Trophoblast cell (in vitro differentiated cells and primary cell): Measurements from ENCODE around the gene VIT.

Source experiments
- DNase-seq, 2 donors: peaks; one replicate each; pipeline ENCODE4 v3.0.0-alpha.2; 2016
- H2AFZ ChIP-seq: 2 replicates; pipeline ENCODE4 v1.6.1; 2013; ENCODE audit warnings: low read length, moderate library complexity, mild to moderate bottlenecking; ENCODE audit not compliant: insufficient read depth, poor library complexity
- H2AK5ac ChIP-seq: 2 replicates; pipeline ENCODE4 v1.6.1; 2013; ENCODE audit warnings: mild to moderate bottlenecking, low read length
- H2BK120ac ChIP-seq: 2 replicates; pipeline ENCODE4 v1.6.1; 2013; ENCODE audit warnings: low read length, mild to moderate bottlenecking, moderate library complexity; ENCODE audit not compliant: insufficient read depth, poor library complexity
- H2BK12ac ChIP-seq: 2 replicates; pipeline ENCODE4 v1.6.1; 2013; ENCODE audit warnings: mild to moderate bottlenecking, low read length, moderate library complexity
- H2BK5ac ChIP-seq: 2 replicates; pipeline ENCODE4 v1.6.1; 2013; ENCODE audit warnings: low read length, low read depth, moderate library complexity, mild to moderate bottlenecking; ENCODE audit not compliant: poor library complexity
- H3K14ac ChIP-seq: 2 replicates; pipeline ENCODE4 v1.6.1; 2013; ENCODE audit warnings: mild to moderate bottlenecking, low read length
- H3K18ac ChIP-seq: 2 replicates; pipeline ENCODE4 v1.6.1; 2013; ENCODE audit warnings: mild to moderate bottlenecking, low read length
- H3K23ac ChIP-seq: 2 replicates; pipeline ENCODE4 v1.6.1; 2013; ENCODE audit warnings: low read length
- H3K27ac ChIP-seq: 2 replicates; pipeline ENCODE4 v1.5.1; 2013; ENCODE audit warnings: low read depth, mild to moderate bottlenecking, inconsistent platforms, low read length, moderate library complexity
- H3K27me3 ChIP-seq: 2 replicates; pipeline ENCODE4 v1.6.1; 2013; ENCODE audit warnings: inconsistent platforms, mild to moderate bottlenecking, low read length, moderate library complexity; ENCODE audit not compliant: insufficient read depth
- H3K36me3 ChIP-seq, 2 experiments: 1 replicate in 1 of 2; 2 replicates in 1 of 2; pipeline ENCODE4 v1.6.1; 2013; ENCODE audit warnings: low read length in 2 of 2, mild to moderate bottlenecking in 2 of 2, moderate library complexity in 1 of 2; ENCODE audit not compliant: insufficient read depth in 2 of 2, control insufficient read depth in 1 of 2
- H3K4ac ChIP-seq: 2 replicates; pipeline ENCODE4 v1.6.1; 2013; ENCODE audit warnings: low read depth, mild to moderate bottlenecking, low read length, moderate library complexity
- H3K4me1 ChIP-seq, 2 experiments: 1 replicate in 1 of 2; 2 replicates in 1 of 2; pipeline ENCODE4 v1.6.1; 2013; ENCODE audit warnings: low read length in 2 of 2, mild to moderate bottlenecking in 2 of 2, moderate library complexity in 1 of 2; ENCODE audit not compliant: insufficient read depth in 2 of 2, control insufficient read depth in 1 of 2
- H3K4me2 ChIP-seq: 2 replicates; pipeline ENCODE4 v1.6.1; 2013; ENCODE audit warnings: inconsistent platforms, mild to moderate bottlenecking, low read length, moderate library complexity
- H3K4me3 ChIP-seq: 2 replicates; pipeline ENCODE4 v1.5.1; 2013; ENCODE audit warnings: mild to moderate bottlenecking, low read depth, low read length, inconsistent platforms
- H3K79me1 ChIP-seq: one replicate; pipeline ENCODE4 v1.6.1; 2013; ENCODE audit warnings: low read length
- H3K79me2 ChIP-seq: 2 replicates; pipeline ENCODE4 v1.6.1; 2013; ENCODE audit warnings: low read length, mild to moderate bottlenecking; ENCODE audit not compliant: control insufficient read depth, insufficient read depth, poor library complexity
- H3K9ac ChIP-seq: 2 replicates; pipeline ENCODE4 v1.6.1; 2013; ENCODE audit warnings: mild to moderate bottlenecking, low read length
- H3K9me3 ChIP-seq: 2 replicates; pipeline ENCODE4 v1.6.1; 2013; ENCODE audit warnings: low read depth, mild to moderate bottlenecking, control low read depth, inconsistent platforms, low read length; ENCODE audit not compliant: insufficient read depth
- H4K12ac ChIP-seq: 2 replicates; pipeline ENCODE4 v1.6.1; 2013; ENCODE audit warnings: low read depth, mild to moderate bottlenecking, low read length, moderate library complexity
- H4K8ac ChIP-seq: 2 replicates; pipeline ENCODE4 v1.6.1; 2013; ENCODE audit warnings: low read depth, mild to moderate bottlenecking, low read length, moderate library complexity
- H4K91ac ChIP-seq: one replicate; pipeline ENCODE4 v1.6.1; 2013; ENCODE audit warnings: low read depth, mild to moderate bottlenecking, low read length, moderate library complexity
- WGBS: extraction: QIAGEN DNeasy Blood & Tissue Kit; methylation state at CpG from one replicate; pipeline ENCODE4 v1.1.7; 2013; ENCODE audit warnings: missing lambda C conversion rate; ENCODE audit not compliant: insufficient read length, insufficient coverage; ENCODE audit errors: extremely low coverage; 5-methylcytosine and 5-hydroxymethylcytosine counted together

VIT gene

GRCh38 chr2:36781907-36782720, 85.6 kb downstream of the VIT start:
- H3K23ac ChIP-seq: peak overlapping the region; percentile 31
- H3K9me3 ChIP-seq: no peaks in the 10 kb centered on the region
- H4K91ac ChIP-seq: no peak overlapping the region
- no peaks in the 10 kb centered on the region for H3K79me2 ChIP-seq
- H2BK120ac ChIP-seq: no peak overlapping the region
- no peaks in the 10 kb centered on the region for H3K36me3 ChIP-seq
- no peak overlapping the region for H3K27ac ChIP-seq
- no peak for DNase-seq
- H3K4me3 ChIP-seq: no peak overlapping the region
- H2AK5ac ChIP-seq: no peak overlapping the region
- H3K4ac ChIP-seq: no peak overlapping the region
- no peaks in the 10 kb centered on the region for H3K4me1 ChIP-seq
- H4K8ac ChIP-seq: no peak overlapping the region
- no peaks in the 10 kb centered on the region for H3K27me3 ChIP-seq
- no peak overlapping the region for H3K14ac ChIP-seq
- no peak overlapping the region for H3K9ac ChIP-seq
- no peak overlapping the region for H2AFZ ChIP-seq
- no peak overlapping the region for H2BK5ac ChIP-seq
- no CpG with 5 or more reads among the region's 19 CpGs for WGBS
- H3K4me2 ChIP-seq: no peak overlapping the region
- H4K12ac ChIP-seq: no peak overlapping the region
- no peak overlapping the region for H2BK12ac ChIP-seq
- no peaks in the 10 kb centered on the region for H3K79me1 ChIP-seq
- no peak overlapping the region for H3K18ac ChIP-seq

GRCh38 chr2:36783246-36783645, 86.7 kb downstream of the VIT start:
- Histone ChIP-seq H2BK120ac (no peak overlapping the region), H2AFZ (no peak overlapping the region), H2AK5ac (no peak overlapping the region), H3K79me2 (no peaks in the 10 kb centered on the region), H3K23ac (no peak overlapping the region), H4K12ac (no peak overlapping the region), H4K8ac (no peak overlapping the region), H3K27me3 (no peaks in the 10 kb centered on the region), H3K9me3 (no peaks in the 10 kb centered on the region), H3K4me1 (no peaks in the 10 kb centered on the region), H3K36me3 (no peaks in the 10 kb centered on the region), H4K91ac (no peak overlapping the region), H2BK5ac (no peak overlapping the region), H3K4ac (no peak overlapping the region), H2BK12ac (no peak overlapping the region), H3K79me1 (no peaks in the 10 kb centered on the region), H3K14ac (no peak overlapping the region), H3K9ac (no peak overlapping the region), H3K4me3 (no peak overlapping the region), H3K27ac (no peak overlapping the region), H3K18ac (no peak overlapping the region), H3K4me2 (no peak overlapping the region)
- no peak for DNase-seq
- WGBS: no CpG with 5 or more reads among the region's 2 CpGs

- Histone ChIP-seq H3K36me3 (no peaks in the 10 kb centered on the region), H3K27ac (no peak overlapping the region), H3K14ac (no peak overlapping the region), H3K79me2 (no peaks in the 10 kb centered on the region), H3K4me2 (no peak overlapping the region), H3K4me1 (no peaks in the 10 kb centered on the region), H3K23ac (no peak overlapping the region), H3K79me1 (no peaks in the 10 kb centered on the region), H2BK120ac (no peak overlapping the region), H4K8ac (no peak overlapping the region), H2AFZ (no peak overlapping the region), H3K4me3 (no peak overlapping the region), H3K9ac (no peak overlapping the region), H3K4ac (no peak overlapping the region), H3K27me3 (no peaks in the 10 kb centered on the region), H4K12ac (no peak overlapping the region), H3K9me3 (no peaks in the 10 kb centered on the region), H2BK12ac (no peak overlapping the region), H2AK5ac (no peak overlapping the region), H4K91ac (no peak overlapping the region), H2BK5ac (no peak overlapping the region), H3K18ac (no peak overlapping the region)
- DNase-seq: peak; percentile 80 to 90
- WGBS: no CpG with 5 or more reads among the region's 5 CpGs
These were observed 88.8 kb downstream of the VIT start for GRCh38 chr2:36785179-36785795.

- Histone ChIP-seq H2BK5ac (no peak overlapping the region), H2BK12ac (no peak overlapping the region), H3K36me3 (no peaks in the 10 kb centered on the region), H3K4me1 (no peaks in the 10 kb centered on the region), H4K91ac (no peak overlapping the region), H4K12ac (no peak overlapping the region), H3K4me3 (no peak overlapping the region), H3K79me1 (no peaks in the 10 kb centered on the region), H3K27me3 (no peaks in the 10 kb centered on the region), H3K79me2 (no peaks in the 10 kb centered on the region), H2AFZ (no peak overlapping the region), H3K9me3 (no peaks in the 10 kb centered on the region), H2AK5ac (no peak overlapping the region), H3K4me2 (no peak overlapping the region), H3K18ac (no peak overlapping the region), H3K27ac (no peak overlapping the region), H3K4ac (no peak overlapping the region), H3K9ac (no peak overlapping the region), H2BK120ac (no peak overlapping the region), H3K23ac (no peak overlapping the region), H3K14ac (no peak overlapping the region), H4K8ac (no peak overlapping the region)
- no CpG with 5 or more reads among the region's 11 CpGs for WGBS
- no peak for DNase-seq
These were observed 92.8 kb downstream of the VIT start for GRCh38 chr2:36789181-36789804.
